ENCODE data around the gene COL4A6.

The COL4A6 gene

GRCh38 chrX:108219949-108220601 lies 218.1 kb downstream of the COL4A6 start:
- no peak for TF ChIP-seq CTCF (IDR thresholded peaks at IDR 0.05; ENCODE audit: extremely low read depth, insufficient read depth, missing control alignments)
- in situ Hi-C loops (cut with MboI; ENCODE audit: low pct_unique_long_range_greater_than_20kb, low sequenced_read_pairs, unreplicated experiment): loop anchor here (25.0 kb wide), 1 partner anchor 317 kb away; no protein-coding TSS in a partner anchor

GRCh38 chrX:108217876-108218275 lies 220.3 kb downstream of the COL4A6 start:
- no peak for DNase-seq (ENCODE audit: low spot score)
- no peak for TF ChIP-seq CTCF (IDR thresholded peaks at IDR 0.05; ENCODE audit: extremely low read depth, insufficient read depth, missing control alignments)
- in situ Hi-C loops (cut with MboI; ENCODE audit: low pct_unique_long_range_greater_than_20kb, low sequenced_read_pairs, unreplicated experiment): loop anchor here (25.0 kb wide), 1 partner anchor 319 kb away; no protein-coding TSS in a partner anchor

More at GRCh38 chrX:108219949-108220601, 218.1 kb downstream of the COL4A6 start:
- DNase-seq (ENCODE audit: low spot score): no peak

- in situ Hi-C loops (cut with MboI; ENCODE audit: low pct_unique_long_range_greater_than_20kb, low sequenced_read_pairs, unreplicated experiment): loop anchor here (25.0 kb wide), 1 partner anchor 320 kb away; no protein-coding TSS in a partner anchor
- TF ChIP-seq CTCF (IDR thresholded peaks at IDR 0.05; ENCODE audit: extremely low read depth, insufficient read depth, missing control alignments): no peak
Measured at GRCh38 chrX:108216919-108217571, 221.2 kb downstream of the COL4A6 start.

GRCh38 chrX:108216405-108216804 lies 221.8 kb downstream of the COL4A6 start:
- no peak for TF ChIP-seq CTCF (IDR thresholded peaks at IDR 0.05; ENCODE audit: extremely low read depth, insufficient read depth, missing control alignments)
- no peak for DNase-seq (ENCODE audit: low spot score)
- in situ Hi-C loops (cut with MboI; ENCODE audit: low pct_unique_long_range_greater_than_20kb, low sequenced_read_pairs, unreplicated experiment): loop anchor here (25.0 kb wide), 1 partner anchor 321 kb away; no protein-coding TSS in a partner anchor

More at GRCh38 chrX:108216919-108217571, 221.2 kb downstream of the COL4A6 start:
- DNase-seq (ENCODE audit: low spot score): no peak

GRCh38 chrX:108211301-108211700 lies 226.9 kb downstream of the COL4A6 start:
- TF ChIP-seq CTCF (IDR thresholded peaks at IDR 0.05; ENCODE audit: extremely low read depth, insufficient read depth, missing control alignments): no peak
- in situ Hi-C loops (cut with MboI; ENCODE audit: low pct_unique_long_range_greater_than_20kb, low sequenced_read_pairs, unreplicated experiment): loop anchor here (25.0 kb wide), 1 partner anchor 326 kb away; no protein-coding TSS in a partner anchor
- DNase-seq (ENCODE audit: low spot score): no peak

GRCh38 chrX:108209006-108209554 lies 229.1 kb downstream of the COL4A6 start:
- DNase-seq (ENCODE audit: low spot score): no peak
- no peak for TF ChIP-seq CTCF (IDR thresholded peaks at IDR 0.05; ENCODE audit: extremely low read depth, insufficient read depth, missing control alignments)
- in situ Hi-C loops (cut with MboI; ENCODE audit: low pct_unique_long_range_greater_than_20kb, low sequenced_read_pairs, unreplicated experiment): loop anchor here (25.0 kb wide), 1 partner anchor 328 kb away; no protein-coding TSS in a partner anchor

All from GM13977 (cell line).